Type B pancreatic cell (in vitro differentiated cells): Measurements from ENCODE around the gene FYN. TPM values are rescaled to one million over a fixed set of nuclear protein-coding genes. Genes with fewer than 3 reads are reported as not detected.
A peak's percentile ranks its signal among the peaks of the same experiment; 100 is the strongest.
"Not testable (repeated sequence)": the region's sequence is repeated elsewhere in the genome, so short reads cannot be mapped to it uniquely, and the experiment has no call there.

ENCODE experiments used
- DNase-seq: peaks from one replicate; pipeline ENCODE4 v3.0.0; 2021; ENCODE audit warnings: mixed read lengths; ENCODE audit not compliant: unreplicated experiment; ENCODE audit errors: extremely low spot score
- H3K27ac Mint-ChIP-seq: 2 replicates; pipeline ENCODE4 v1.8.0; 2021; ENCODE audit warnings: mild to moderate bottlenecking, mixed read lengths
- H3K27me3 Mint-ChIP-seq: 2 replicates; pipeline ENCODE4 v1.8.0; 2021; ENCODE audit warnings: mixed read lengths
- H3K36me3 Mint-ChIP-seq: 2 replicates; pipeline ENCODE4 v1.8.0; 2021; ENCODE audit warnings: mixed read lengths
- H3K4me1 Mint-ChIP-seq: one replicate; pipeline ENCODE4 v1.8.0; 2021; ENCODE audit warnings: mixed read lengths; ENCODE audit not compliant: unreplicated experiment
- H3K4me3 Mint-ChIP-seq: 2 replicates; pipeline ENCODE4 v1.8.0; 2021; ENCODE audit warnings: mild to moderate bottlenecking, mixed read lengths
- H3K9me3 Mint-ChIP-seq: 2 replicates; pipeline ENCODE4 v1.8.0; 2021; ENCODE audit warnings: mixed read lengths
- CTCF ChIP-seq: fragments of 200-600 bp; sonication (generic); conservative IDR thresholded peaks from 2 replicates; pipeline ENCODE4 v1.5.0; 2021; ENCODE audit warnings: antibody characterized with exemption, mild to moderate bottlenecking
- total RNA-seq: library from RNA; stranded (reverse); gene quantifications from 2 replicates; pipeline ENCODE4 v1.2.1, GENCODE V29; 2021; ENCODE audit warnings: low replicate concordance

FYN gene
- total RNA-seq, 1 donor from 2014 or later, result 131 TPM

GRCh38 chr6:111890988-111891387, 17.7 kb upstream of the FYN start:
- H3K27me3 Mint-ChIP-seq, result peaks cover 4% of the 10 kb centered on the region
- DNase-seq, result no peak
- H3K4me1 Mint-ChIP-seq, result peaks cover 17% of the 10 kb centered on the region
- no peak overlapping the region for H3K4me3 Mint-ChIP-seq
- TF ChIP-seq CTCF, result no peak
- no peak overlapping the region for H3K27ac Mint-ChIP-seq
- no peaks in the 10 kb centered on the region for H3K9me3 Mint-ChIP-seq
- no peaks in the 10 kb centered on the region for H3K36me3 Mint-ChIP-seq

GRCh38 chr6:111888928-111889695, 15.9 kb upstream of the FYN start:
- no peak overlapping the region for H3K27ac Mint-ChIP-seq
- TF ChIP-seq CTCF, result no peak
- H3K27me3 Mint-ChIP-seq, result peaks cover 4% of the 10 kb centered on the region
- no peaks in the 10 kb centered on the region for H3K9me3 Mint-ChIP-seq
- no peak for DNase-seq
- peak overlapping the region; percentile 78 for H3K4me3 Mint-ChIP-seq
- H3K36me3 Mint-ChIP-seq, result no peaks in the 10 kb centered on the region
- H3K4me1 Mint-ChIP-seq, result peaks cover 17% of the 10 kb centered on the region

- not testable (repeated sequence) for H3K27me3 Mint-ChIP-seq, H3K36me3 Mint-ChIP-seq, H3K4me3 Mint-ChIP-seq, H3K9me3 Mint-ChIP-seq, H3K27ac Mint-ChIP-seq, DNase-seq
- peaks cover 17% of the 10 kb centered on the region for H3K4me1 Mint-ChIP-seq
These were observed 13.5 kb upstream of the FYN start for GRCh38 chr6:111886793-111887192.

- no peaks in the 10 kb centered on the region for H3K9me3 Mint-ChIP-seq
- no peaks in the 10 kb centered on the region for H3K36me3 Mint-ChIP-seq
- no peak overlapping the region for H3K4me3 Mint-ChIP-seq
- H3K4me1 Mint-ChIP-seq, result peaks cover 17% of the 10 kb centered on the region
- peaks cover 4% of the 10 kb centered on the region for H3K27me3 Mint-ChIP-seq
- TF ChIP-seq CTCF, result no peak
- no peak overlapping the region for H3K27ac Mint-ChIP-seq
- DNase-seq, result no peak
These were observed 12.2 kb upstream of the FYN start for GRCh38 chr6:111885373-111886027.

GRCh38 chr6:111884068-111884467, 10.8 kb upstream of the FYN start:
- no peak for TF ChIP-seq CTCF
- no peak for DNase-seq
- no peak overlapping the region for H3K27ac Mint-ChIP-seq
- H3K27me3 Mint-ChIP-seq, result peaks cover 4% of the 10 kb centered on the region
- no peak overlapping the region for H3K4me3 Mint-ChIP-seq
- H3K9me3 Mint-ChIP-seq, result no peaks in the 10 kb centered on the region
- H3K4me1 Mint-ChIP-seq, result peaks cover 10% of the 10 kb centered on the region
- H3K36me3 Mint-ChIP-seq, result no peaks in the 10 kb centered on the region

GRCh38 chr6:111880181-111880888, 7.1 kb upstream of the FYN start:
- Mint-ChIP-seq H3K27ac (no peak overlapping the region), H3K4me3 (no peak overlapping the region), H3K36me3 (no peaks in the 10 kb centered on the region), H3K4me1 (no peaks in the 10 kb centered on the region), H3K27me3 (peaks cover 4% of the 10 kb centered on the region), H3K9me3 (no peaks in the 10 kb centered on the region)
- DNase-seq, result no peak
- TF ChIP-seq CTCF, result no peak
